Measurements from ENCODE around the gene AKR1C2. TPM values are rescaled to one million over a fixed set of nuclear protein-coding genes. Genes with fewer than 3 reads are reported as not detected.
"Not testable (repeated sequence)": the region's sequence is repeated elsewhere in the genome, so short reads cannot be mapped to it uniquely, and the experiment has no call there.

The AKR1C2 gene
- polyA plus RNA-seq, 1 donor from 2014 or later, result 170 TPM

DNA sequence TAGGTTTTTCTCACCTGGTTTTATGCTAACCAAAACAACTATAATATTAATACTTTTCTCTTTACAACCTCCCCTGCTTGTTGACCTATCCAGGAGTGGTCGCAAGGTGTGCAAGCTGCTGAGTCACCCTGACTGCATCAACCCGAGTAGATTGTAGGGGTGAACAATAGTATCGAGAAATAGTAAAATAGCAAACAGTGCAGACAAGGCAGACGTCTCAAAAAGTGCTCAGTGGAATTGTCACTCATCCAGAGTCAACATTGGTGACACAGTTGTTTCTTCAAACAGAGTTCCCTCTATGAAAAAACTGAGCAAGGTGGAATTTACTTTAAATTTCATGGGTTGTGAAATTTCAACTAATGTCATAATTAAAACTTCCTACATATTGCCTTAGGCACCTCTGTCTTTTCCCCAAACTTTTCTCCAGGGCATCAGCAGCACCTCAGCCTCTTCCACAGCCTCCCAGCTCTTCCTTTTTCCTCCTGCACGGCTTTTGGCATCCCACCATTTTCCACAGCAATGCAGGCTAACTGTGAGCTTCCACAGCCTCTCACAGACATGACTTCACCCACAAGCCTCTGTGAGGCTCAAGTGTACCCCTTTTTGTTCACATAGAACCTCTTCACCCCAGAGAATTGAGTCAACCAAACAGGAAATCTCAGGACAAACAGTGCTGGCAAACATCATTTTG lies 46.6 kb downstream of the AKR1C2 start:
- not testable (repeated sequence) for H3K36me3 ChIP-seq (ENCODE audit: insufficient read depth, low read length)

DNA sequence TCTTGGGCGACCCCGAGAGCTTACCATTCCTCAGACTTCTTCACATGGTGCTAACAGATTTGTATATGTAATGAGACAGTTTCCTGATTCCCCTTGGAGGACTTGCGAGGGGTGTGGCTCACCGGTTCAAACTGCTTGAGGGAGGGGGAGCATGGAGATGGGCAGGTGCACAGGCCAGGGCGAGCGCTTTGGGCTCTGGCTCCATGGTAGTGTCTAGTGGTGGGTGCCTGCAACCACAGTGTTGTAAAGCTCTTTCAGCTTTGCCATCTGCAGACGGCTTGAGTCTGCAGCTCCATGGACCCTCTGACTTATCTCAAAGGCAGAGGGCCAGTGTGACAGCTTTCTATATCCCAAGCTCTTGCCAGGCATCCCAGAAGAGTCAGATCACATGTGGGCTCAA lies 47.6 kb downstream of the AKR1C2 start:
- not testable (repeated sequence) for H3K9me3 ChIP-seq (ENCODE audit: low read length); H3K79me2 ChIP-seq (replicated peaks; ENCODE audit: insufficient read depth, low read length); H3K9ac ChIP-seq (ENCODE audit: low read length); H3F3A ChIP-seq (ENCODE audit: insufficient read depth, low read length, poor library complexity, severe bottlenecking); H3K4me2 ChIP-seq (ENCODE audit: low read length); H4K20me1 ChIP-seq (ENCODE audit: insufficient read depth); H3K27me3 ChIP-seq (ENCODE audit: insufficient read depth, low read depth, low read length); H3K9me2 ChIP-seq (ENCODE audit: insufficient read depth, low read length); H2AFZ ChIP-seq (ENCODE audit: low read depth, low read length); H3K4me3 ChIP-seq (ENCODE audit: low read length); H3K27ac ChIP-seq (ENCODE audit: low read length); H3K36me3 ChIP-seq (ENCODE audit: insufficient read depth, low read length)

More for the DNA sequence above, 46.6 kb downstream of the AKR1C2 start:
- not testable (repeated sequence) for H3K9me2 ChIP-seq (ENCODE audit: insufficient read depth, low read length); H3K79me2 ChIP-seq (replicated peaks; ENCODE audit: insufficient read depth, low read length); H2AFZ ChIP-seq (ENCODE audit: low read depth, low read length); H3K27me3 ChIP-seq (ENCODE audit: insufficient read depth, low read depth, low read length); H3K4me3 ChIP-seq (ENCODE audit: low read length); H3K9me3 ChIP-seq (ENCODE audit: low read length); H3F3A ChIP-seq (ENCODE audit: insufficient read depth, low read length, poor library complexity, severe bottlenecking); H3K27ac ChIP-seq (ENCODE audit: low read length); H4K20me1 ChIP-seq (ENCODE audit: insufficient read depth); H3K9ac ChIP-seq (ENCODE audit: low read length); H3K4me2 ChIP-seq (ENCODE audit: low read length)

DNA sequence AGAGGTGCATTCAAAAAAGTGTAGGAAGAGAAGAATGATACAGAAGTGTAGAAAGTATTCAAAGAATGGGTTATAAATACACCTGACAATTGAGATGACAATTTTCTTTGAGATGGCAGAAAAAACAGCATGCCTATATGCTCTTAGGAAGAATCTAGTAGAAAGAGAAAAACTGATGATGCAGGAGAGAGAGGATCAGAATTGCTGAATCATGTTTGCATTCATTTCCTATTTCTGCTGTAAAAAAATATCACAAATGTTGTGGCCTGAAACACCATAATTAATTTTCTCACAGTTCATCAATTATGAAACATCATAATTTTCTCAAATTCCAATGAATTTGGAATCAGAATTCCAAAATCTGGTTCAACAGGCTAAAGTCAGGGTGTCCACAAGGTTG lies 50.3 kb downstream of the AKR1C2 start:
- Histone ChIP-seq H3K36me3 (ENCODE audit: insufficient read depth, low read length) (no peaks in the 10 kb centered on the region), H3F3A (ENCODE audit: insufficient read depth, low read length, poor library complexity, severe bottlenecking) (no peaks in the 10 kb centered on the region), H2AFZ (ENCODE audit: low read depth, low read length) (no peak overlapping the region), H4K20me1 (ENCODE audit: insufficient read depth) (no peaks in the 10 kb centered on the region), H3K4me2 (ENCODE audit: low read length) (no peak overlapping the region), H3K4me3 (ENCODE audit: low read length) (no peak overlapping the region), H3K27ac (ENCODE audit: low read length) (no peak overlapping the region), H3K9me2 (ENCODE audit: insufficient read depth, low read length) (no peaks in the 10 kb centered on the region), H3K27me3 (ENCODE audit: insufficient read depth, low read depth, low read length) (no peaks in the 10 kb centered on the region), H3K9me3 (ENCODE audit: low read length) (no peaks in the 10 kb centered on the region), H3K9ac (ENCODE audit: low read length) (no peak overlapping the region), H3K79me2 (replicated peaks; ENCODE audit: insufficient read depth, low read length) (no peaks in the 10 kb centered on the region)
- TF ChIP-seq POLR2AphosphoS5 (IDR thresholded peaks at IDR 0.05) (no peak), RAD21 (conservative IDR thresholded peaks at IDR 0.05) (no peak), MXI1 (conservative IDR thresholded peaks at IDR 0.05; ENCODE audit: poor library complexity, severe bottlenecking) (no peak), SMC3 (conservative IDR thresholded peaks at IDR 0.05; ENCODE audit: poor library complexity) (no peak), EP300 (conservative IDR thresholded peaks at IDR 0.05; ENCODE audit: poor library complexity, severe bottlenecking) (no peak), TAF1 (IDR thresholded peaks at IDR 0.05; ENCODE audit: low read depth) (no peak), EZH2 (IDR thresholded peaks at IDR 0.05; ENCODE audit: borderline replicate concordance, insufficient read depth, low read length, poor library complexity, severe bottlenecking) (no peak)
- TF ChIP-seq, protein P1, sequence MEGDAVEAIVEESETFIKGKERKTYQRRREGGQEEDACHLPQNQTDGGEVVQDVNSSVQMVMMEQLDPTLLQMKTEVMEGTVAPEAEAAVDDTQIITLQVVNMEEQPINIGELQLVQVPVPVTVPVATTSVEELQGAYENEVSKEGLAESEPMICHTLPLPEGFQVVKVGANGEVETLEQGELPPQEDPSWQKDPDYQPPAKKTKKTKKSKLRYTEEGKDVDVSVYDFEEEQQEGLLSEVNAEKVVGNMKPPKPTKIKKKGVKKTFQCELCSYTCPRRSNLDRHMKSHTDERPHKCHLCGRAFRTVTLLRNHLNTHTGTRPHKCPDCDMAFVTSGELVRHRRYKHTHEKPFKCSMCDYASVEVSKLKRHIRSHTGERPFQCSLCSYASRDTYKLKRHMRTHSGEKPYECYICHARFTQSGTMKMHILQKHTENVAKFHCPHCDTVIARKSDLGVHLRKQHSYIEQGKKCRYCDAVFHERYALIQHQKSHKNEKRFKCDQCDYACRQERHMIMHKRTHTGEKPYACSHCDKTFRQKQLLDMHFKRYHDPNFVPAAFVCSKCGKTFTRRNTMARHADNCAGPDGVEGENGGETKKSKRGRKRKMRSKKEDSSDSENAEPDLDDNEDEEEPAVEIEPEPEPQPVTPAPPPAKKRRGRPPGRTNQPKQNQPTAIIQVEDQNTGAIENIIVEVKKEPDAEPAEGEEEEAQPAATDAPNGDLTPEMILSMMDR (IDR thresholded peaks at IDR 0.05; ENCODE audit: poor library complexity, severe bottlenecking), result no peak
- TF ChIP-seq, protein P2, sequence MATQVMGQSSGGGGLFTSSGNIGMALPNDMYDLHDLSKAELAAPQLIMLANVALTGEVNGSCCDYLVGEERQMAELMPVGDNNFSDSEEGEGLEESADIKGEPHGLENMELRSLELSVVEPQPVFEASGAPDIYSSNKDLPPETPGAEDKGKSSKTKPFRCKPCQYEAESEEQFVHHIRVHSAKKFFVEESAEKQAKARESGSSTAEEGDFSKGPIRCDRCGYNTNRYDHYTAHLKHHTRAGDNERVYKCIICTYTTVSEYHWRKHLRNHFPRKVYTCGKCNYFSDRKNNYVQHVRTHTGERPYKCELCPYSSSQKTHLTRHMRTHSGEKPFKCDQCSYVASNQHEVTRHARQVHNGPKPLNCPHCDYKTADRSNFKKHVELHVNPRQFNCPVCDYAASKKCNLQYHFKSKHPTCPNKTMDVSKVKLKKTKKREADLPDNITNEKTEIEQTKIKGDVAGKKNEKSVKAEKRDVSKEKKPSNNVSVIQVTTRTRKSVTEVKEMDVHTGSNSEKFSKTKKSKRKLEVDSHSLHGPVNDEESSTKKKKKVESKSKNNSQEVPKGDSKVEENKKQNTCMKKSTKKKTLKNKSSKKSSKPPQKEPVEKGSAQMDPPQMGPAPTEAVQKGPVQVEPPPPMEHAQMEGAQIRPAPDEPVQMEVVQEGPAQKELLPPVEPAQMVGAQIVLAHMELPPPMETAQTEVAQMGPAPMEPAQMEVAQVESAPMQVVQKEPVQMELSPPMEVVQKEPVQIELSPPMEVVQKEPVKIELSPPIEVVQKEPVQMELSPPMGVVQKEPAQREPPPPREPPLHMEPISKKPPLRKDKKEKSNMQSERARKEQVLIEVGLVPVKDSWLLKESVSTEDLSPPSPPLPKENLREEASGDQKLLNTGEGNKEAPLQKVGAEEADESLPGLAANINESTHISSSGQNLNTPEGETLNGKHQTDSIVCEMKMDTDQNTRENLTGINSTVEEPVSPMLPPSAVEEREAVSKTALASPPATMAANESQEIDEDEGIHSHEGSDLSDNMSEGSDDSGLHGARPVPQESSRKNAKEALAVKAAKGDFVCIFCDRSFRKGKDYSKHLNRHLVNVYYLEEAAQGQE (IDR thresholded peaks at IDR 0.05; ENCODE audit: borderline replicate concordance), result no peak

DNA sequence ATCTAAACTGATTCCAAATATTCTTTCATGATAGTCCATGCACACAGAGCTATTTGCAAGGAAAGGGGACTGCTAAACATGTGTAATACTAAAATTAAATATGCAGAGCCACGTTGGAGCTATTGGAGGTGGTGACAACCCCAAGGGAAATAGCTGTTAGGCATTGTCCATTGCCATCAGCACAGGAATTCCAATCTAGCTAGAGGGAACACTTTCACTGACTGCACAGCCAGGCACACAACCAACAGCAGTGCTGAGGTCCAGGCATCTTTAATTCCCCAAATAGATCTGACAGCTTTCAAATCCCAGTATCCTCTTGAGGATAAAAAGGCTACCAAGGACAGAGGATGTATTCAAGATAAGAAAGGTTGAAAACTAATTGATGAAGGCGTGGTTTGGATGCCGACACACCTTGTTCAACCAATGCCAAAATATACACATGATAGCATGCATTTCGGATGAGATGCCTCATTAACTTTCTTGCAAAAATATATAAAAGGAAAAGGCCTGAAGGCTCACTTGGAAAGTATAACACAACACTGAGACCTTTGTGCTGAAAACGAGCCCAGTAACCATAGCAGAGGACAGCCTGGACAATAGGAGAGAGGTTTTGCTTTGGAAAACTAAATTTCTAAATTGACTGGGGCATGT lies 52.0 kb downstream of the AKR1C2 start:
- not testable (repeated sequence) for H3K27ac ChIP-seq (ENCODE audit: low read length); H3K9me3 ChIP-seq (ENCODE audit: low read length); H2AFZ ChIP-seq (ENCODE audit: low read depth, low read length); H3K36me3 ChIP-seq (ENCODE audit: insufficient read depth, low read length); H3K4me2 ChIP-seq (ENCODE audit: low read length); H3K79me2 ChIP-seq (replicated peaks; ENCODE audit: insufficient read depth, low read length); H3K9me2 ChIP-seq (ENCODE audit: insufficient read depth, low read length); H4K20me1 ChIP-seq (ENCODE audit: insufficient read depth); H3K27me3 ChIP-seq (ENCODE audit: insufficient read depth, low read depth, low read length); H3F3A ChIP-seq (ENCODE audit: insufficient read depth, low read length, poor library complexity, severe bottlenecking); H3K4me3 ChIP-seq (ENCODE audit: low read length); H3K9ac ChIP-seq (ENCODE audit: low read length)

Data from neural cell (in vitro differentiated cells).